Hepatic stellate cell (primary cell): Measurements from ENCODE around the gene PICALM.

ENCODE experiments used
- DNase-seq: peaks from one replicate; pipeline ENCODE4 v3.0.0; 2011; ENCODE audit warnings: low spot score

PICALM gene

GRCh38 chr11:86073948-86074347 lies 5.1 kb upstream of the PICALM start:
- DNase-seq, result no peak

- no peak for DNase-seq
Observed at GRCh38 chr11:86072211-86072610, 3.3 kb upstream of the PICALM start.

GRCh38 chr11:86070142-86071056 lies 1.5 kb upstream of the PICALM start:
- no peak for DNase-seq

GRCh38 chr11:86069408-86070101 lies 671 bp upstream of the PICALM start:
- peak; percentile 79 for DNase-seq

GRCh38 chr11:86068138-86068871 lies 579 bp downstream of the PICALM start:
- DNase-seq, result peak; percentile 36

- no peak for DNase-seq
Observed at GRCh38 chr11:86067851-86068137, 1.1 kb downstream of the PICALM start.

- DNase-seq, result no peak
Observed at GRCh38 chr11:86067009-86067850, 1.7 kb downstream of the PICALM start.

GRCh38 chr11:86066657-86067008 lies 2.3 kb downstream of the PICALM start:
- no peak for DNase-seq

GRCh38 chr11:86066033-86066432 lies 2.9 kb downstream of the PICALM start:
- DNase-seq, result no peak

GRCh38 chr11:86064220-86064803 lies 4.6 kb downstream of the PICALM start:
- DNase-seq, result no peak

- DNase-seq, result peak; percentile 22
Observed at GRCh38 chr11:86063536-86063935, 5.3 kb downstream of the PICALM start.

- no peak for DNase-seq
Observed at GRCh38 chr11:86062719-86063118, 6.2 kb downstream of the PICALM start.

GRCh38 chr11:86061483-86062205 lies 7.2 kb downstream of the PICALM start:
- DNase-seq, result no peak

GRCh38 chr11:86060544-86060943 lies 8.3 kb downstream of the PICALM start:
- DNase-seq, result no peak

GRCh38 chr11:86058360-86058759 lies 10.5 kb downstream of the PICALM start:
- no peak for DNase-seq

- DNase-seq, result no peak
Observed at GRCh38 chr11:86056351-86056854, 12.5 kb downstream of the PICALM start.

- no peak for DNase-seq
Observed at GRCh38 chr11:86052693-86053641, 15.9 kb downstream of the PICALM start.

- DNase-seq, result no peak
Observed at GRCh38 chr11:86050196-86050709, 18.6 kb downstream of the PICALM start.

GRCh38 chr11:86047275-86047991 lies 21.5 kb downstream of the PICALM start:
- no peak for DNase-seq
